PC-3 (cell line): Measurements from ENCODE around the gene DTD1. TPM values are rescaled to one million over a fixed set of nuclear protein-coding genes. Genes with fewer than 3 reads are reported as not detected.

Source experiments
- ATAC-seq: fragments of 200-7000 bp; cut with Tn5 transposase; 2 replicates; pipeline ENCODE4 v1.9.1; 2020; ENCODE audit warnings: mild to moderate bottlenecking, moderate library complexity
- BruUV-seq: library from RNA; stranded (reverse); fragments of 400-500 nt; replicated peaks from 2 replicates; lab custom pipeline; 2021; lab: Mats Ljungman, UMichigan
- CTCF ChIA-PET: fragments of 300-600 bp; sonication (Branson Sonifier 250); formaldehyde crosslinking; loops from one replicate; lab custom pipeline; 2022; ENCODE audit warnings: antibody characterized with exemption; lab: Charles Lee
- POLR2A ChIA-PET: fragments of 300-600 bp; sonication (Branson Sonifier 250); formaldehyde crosslinking; loops from one replicate; lab custom pipeline; 2022; ENCODE audit warnings: antibody characterized with exemption; ENCODE audit not compliant: unreplicated experiment; lab: Charles Lee
- DNase-seq: peaks from one replicate; pipeline ENCODE4 v3.0.0-alpha.2; 2015
- H2AFZ ChIP-seq: fragments of 300-600 bp; sonication (generic); 2 replicates; pipeline ENCODE4 v1.6.0; 2016; ENCODE audit warnings: antibody characterized with exemption, low read length
- H3F3A ChIP-seq: fragments of 300-600 bp; sonication (generic); one replicate; pipeline ENCODE4 v1.6.0; 2017; ENCODE audit warnings: antibody characterized with exemption, low read length, control low read depth, mild to moderate bottlenecking; ENCODE audit not compliant: unreplicated experiment
- H3K27ac ChIP-seq: fragments of 300-600 bp; sonication (generic); 2 replicates; pipeline ENCODE4 v1.5.1; 2016; ENCODE audit warnings: mild to moderate bottlenecking, low read length
- H3K27me3 ChIP-seq: fragments of 300-600 bp; sonication (generic); 2 replicates; pipeline ENCODE4 v1.6.1; 2016; ENCODE audit warnings: low read length, mixed read lengths
- H3K36me3 ChIP-seq: fragments of 300-600 bp; sonication (generic); 2 replicates; pipeline ENCODE4 v1.6.1; 2016; ENCODE audit warnings: low read depth, mixed run types, low read length, mixed read lengths
- H3K4me1 ChIP-seq: fragments of 300-600 bp; sonication (generic); 2 replicates; pipeline ENCODE4 v1.5.1; 2016; ENCODE audit warnings: low read length; ENCODE audit not compliant: insufficient read depth
- H3K4me2 ChIP-seq: fragments of 300-600 bp; sonication (generic); 2 replicates; pipeline ENCODE4 v1.6.0; 2016; ENCODE audit warnings: low read length
- H3K4me3 ChIP-seq: fragments of 300-600 bp; sonication (generic); 2 replicates; pipeline ENCODE4 v1.5.1; 2016; ENCODE audit warnings: mild to moderate bottlenecking, low read length, mixed read lengths
- H3K79me2 ChIP-seq: fragments of 300-600 bp; sonication (generic); 2 replicates; pipeline ENCODE4 v1.6.1; 2017; ENCODE audit warnings: low read length, mixed read lengths
- H3K9ac ChIP-seq: fragments of 300-600 bp; sonication (generic); 2 replicates; pipeline ENCODE4 v1.6.0; 2016; ENCODE audit warnings: mild to moderate bottlenecking, low read length
- H3K9me2 ChIP-seq: fragments of 300-600 bp; sonication (generic); replicated peaks from 2 replicates; pipeline ENCODE4 v1.6.1; 2016; ENCODE audit warnings: mixed run types, low read length, mixed read lengths
- H3K9me3 ChIP-seq: fragments of 300-600 bp; sonication (generic); 2 replicates; pipeline ENCODE4 v1.6.1; 2016; ENCODE audit warnings: low read length, mixed read lengths
- H4K20me1 ChIP-seq: fragments of 300-600 bp; sonication (generic); 2 replicates; pipeline ENCODE4 v1.6.1; 2016; ENCODE audit warnings: low read length, mixed read lengths
- CTCF ChIP-seq: fragments of 300-600 bp; sonication (generic); conservative IDR thresholded peaks from 2 replicates; pipeline ENCODE4 v1.5.1; 2017; ENCODE audit warnings: antibody characterized with exemption, low read depth, mild to moderate bottlenecking, low read length
- EZH2 ChIP-seq: fragments of 300-600 bp; sonication (generic); IDR thresholded peaks from one replicate; pipeline ENCODE4 v1.6.1; 2017; ENCODE audit warnings: antibody characterized with exemption, mild to moderate bottlenecking, low read length; ENCODE audit not compliant: unreplicated experiment
- EZH2phosphoT487 ChIP-seq: fragments of 300-600 bp; sonication (generic); IDR thresholded peaks from 2 replicates; pipeline ENCODE4 v1.6.1; 2018; ENCODE audit warnings: mild to moderate bottlenecking, antibody characterized with exemption, low read length, borderline replicate concordance
- intact Hi-C: fragments of 100-400 bp; cut with micrococcal nuclease; formaldehyde crosslinking; loops from 2 replicates; pipeline ENCODE4 v1.9.0; 2023
- total RNA-seq: library from RNA; depleted of rRNA; stranded (reverse); fragments of >200 nt; gene quantifications from 2 replicates; pipeline ENCODE4 v1.2.3, GENCODE V29; 2014

The DTD1 gene
- total RNA-seq, 1 experiment from 2014 or later, result 124 TPM

- Histone ChIP-seq H3K79me2 (no peaks in the 10 kb centered on the region), H3K27me3 (no peaks in the 10 kb centered on the region), H3K9ac (no peak overlapping the region), H3K4me3 (no peak overlapping the region), H3K9me3 (no peaks in the 10 kb centered on the region), H3K4me2 (no peak overlapping the region), H3K27ac (no peak overlapping the region), H2AFZ (no peak overlapping the region), H3K4me1 (no peaks in the 10 kb centered on the region), H3K36me3 (no peaks in the 10 kb centered on the region), H4K20me1 (no peaks in the 10 kb centered on the region), H3K9me2 (no peaks in the 10 kb centered on the region), H3F3A (no peaks in the 10 kb centered on the region)
- no TSS peak for BruUV-seq
- ChIA-PET POLR2A (no interaction called here), CTCF (interaction anchor here (0.7 kb wide), 1 partner anchor 31 kb away, joined by 3 read pairs; no protein-coding TSS in a partner anchor)
- no peak for TF ChIP-seq CTCF
- no peak for TF ChIP-seq EZH2
- intact Hi-C loops, result no loop called here
- ATAC-seq, result no peak
- DNase-seq, result no peak
Observed at GRCh38 chr20:18638768-18639167, 50.9 kb downstream of the DTD1 start.

GRCh38 chr20:18639501-18639979 lies 51.7 kb downstream of the DTD1 start:
- Histone ChIP-seq H3F3A (no peaks in the 10 kb centered on the region), H3K4me2 (no peak overlapping the region), H3K27ac (no peak overlapping the region), H4K20me1 (no peaks in the 10 kb centered on the region), H3K79me2 (no peaks in the 10 kb centered on the region), H3K27me3 (no peaks in the 10 kb centered on the region), H3K9me2 (no peaks in the 10 kb centered on the region), H3K9me3 (no peaks in the 10 kb centered on the region), H3K4me1 (no peaks in the 10 kb centered on the region), H3K9ac (no peak overlapping the region), H3K36me3 (no peaks in the 10 kb centered on the region), H3K4me3 (no peak overlapping the region), H2AFZ (no peak overlapping the region)
- no peak for DNase-seq
- POLR2A ChIA-PET, result no interaction called here
- intact Hi-C loops, result no loop called here
- TF ChIP-seq EZH2phosphoT487 (no peak), CTCF (no peak), EZH2 (no peak)
- no TSS peak for BruUV-seq
- ATAC-seq, result no peak
- CTCF ChIA-PET, result interaction anchor here (0.7 kb wide), 1 partner anchor 31 kb away, joined by 3 read pairs; no protein-coding TSS in a partner anchor

GRCh38 chr20:18645196-18645745 lies 57.4 kb downstream of the DTD1 start:
- Histone ChIP-seq H4K20me1 (no peaks in the 10 kb centered on the region), H3K9me2 (no peaks in the 10 kb centered on the region), H2AFZ (no peak overlapping the region), H3K27ac (no peak overlapping the region), H3K27me3 (no peaks in the 10 kb centered on the region), H3K4me3 (no peak overlapping the region), H3K9ac (no peak overlapping the region), H3K9me3 (no peaks in the 10 kb centered on the region), H3F3A (no peaks in the 10 kb centered on the region), H3K4me2 (no peak overlapping the region), H3K36me3 (no peaks in the 10 kb centered on the region), H3K4me1 (0 out of 2 replicates have a peak, but pooled peaks cover 7% of the 10 kb centered on the region), H3K79me2 (no peaks in the 10 kb centered on the region)
- intact Hi-C loops, result no loop called here
- ATAC-seq, result no peak
- POLR2A ChIA-PET, result no interaction called here
- DNase-seq, result no peak
- no TSS peak for BruUV-seq
- CTCF ChIA-PET, result no interaction called here
- no peak for TF ChIP-seq CTCF
- no peak for TF ChIP-seq EZH2phosphoT487
- TF ChIP-seq EZH2, result no peak
